SK-N-SH treated with all-trans-retinoic acid at 6 μM for 48 hours (cell line): ENCODE measurements around the gene FOXA1.

Experiments
- ATAC-seq: fragments of 200-7000 bp; cut with Tn5 transposase; 3 replicates; pipeline ENCODE4 v1.9.1; 2020; ENCODE audit warnings: mild to moderate bottlenecking, moderate library complexity
- ARNTL ChIP-seq: fragments of 450-650 bp; formaldehyde crosslinking; IDR thresholded peaks from 2 replicates; pipeline ENCODE4 v1.5.0; 2020; ENCODE audit warnings: low read depth, mild to moderate bottlenecking, moderate library complexity, borderline replicate concordance
- BACH2 ChIP-seq: fragments of 250-450 bp; sonication (Bioruptor Pico); IDR thresholded peaks from 2 replicates; pipeline ENCODE4 v1.9.0; 2021; ENCODE audit warnings: mild to moderate bottlenecking, borderline replicate concordance
- CSDC2 ChIP-seq: fragments of 250-450 bp; sonication (Bioruptor Pico); IDR thresholded peaks from 2 replicates; pipeline ENCODE4 v1.5.0; 2020; ENCODE audit warnings: mild to moderate bottlenecking, moderate library complexity
- CSRNP3 ChIP-seq: fragments of 250-450 bp; sonication (Bioruptor Pico); IDR thresholded peaks from 2 replicates; pipeline ENCODE4 v1.5.1; 2021; ENCODE audit warnings: mild to moderate bottlenecking, moderate library complexity
- GLIS3 ChIP-seq: fragments of 250-450 bp; sonication (Bioruptor Pico); IDR thresholded peaks from 2 replicates; pipeline ENCODE4 v1.5.0; 2020; ENCODE audit warnings: mild to moderate bottlenecking, moderate library complexity
- ISL1 ChIP-seq: fragments of 250-450 bp; sonication (Bioruptor Pico); IDR thresholded peaks from 2 replicates; pipeline ENCODE4 v2.1.2; 2022; ENCODE audit warnings: mild to moderate bottlenecking, moderate library complexity
- OSR1 ChIP-seq: fragments of 250-450 bp; sonication (Bioruptor Pico); IDR thresholded peaks from 2 replicates; pipeline ENCODE4 v1.8.0; 2022; ENCODE audit warnings: moderate library complexity, mild to moderate bottlenecking, inconsistent platforms
- PPARA ChIP-seq: fragments of 250-450 bp; sonication (Bioruptor Pico); IDR thresholded peaks from 2 replicates; pipeline ENCODE4 v1.5.0; 2020; ENCODE audit warnings: mild to moderate bottlenecking, borderline replicate concordance
- RARB ChIP-seq: fragments of 250-450 bp; sonication (Bioruptor Pico); IDR thresholded peaks from 2 replicates; pipeline ENCODE4 v1.8.0; 2021; ENCODE audit warnings: mild to moderate bottlenecking, moderate library complexity
- SNAI2 ChIP-seq: fragments of 250-450 bp; sonication (Bioruptor Pico); IDR thresholded peaks from 2 replicates; pipeline ENCODE4 v1.5.0; 2020; ENCODE audit warnings: mild to moderate bottlenecking, moderate library complexity
- TCF4 ChIP-seq: fragments of 250-450 bp; sonication (Bioruptor Pico); IDR thresholded peaks from 2 replicates; pipeline ENCODE4 v1.8.0; 2021; ENCODE audit warnings: mild to moderate bottlenecking, moderate library complexity, borderline replicate concordance
- TOX ChIP-seq: fragments of 250-450 bp; sonication (Bioruptor Pico); IDR thresholded peaks from 2 replicates; pipeline ENCODE4 v1.8.0; 2021; ENCODE audit warnings: mild to moderate bottlenecking, moderate library complexity, borderline replicate concordance
- ZC3H10 ChIP-seq: fragments of 250-450 bp; sonication (Bioruptor Pico); IDR thresholded peaks from 2 replicates; pipeline ENCODE4 v1.5.1; 2021; ENCODE audit warnings: mild to moderate bottlenecking, moderate library complexity
- ZFP3 ChIP-seq: fragments of 250-450 bp; sonication (Bioruptor Pico); IDR thresholded peaks from 2 replicates; pipeline ENCODE4 v1.5.0; 2020; ENCODE audit warnings: mild to moderate bottlenecking, moderate library complexity
- ZFP30 ChIP-seq: fragments of 450-650 bp; formaldehyde crosslinking; IDR thresholded peaks from 2 replicates; pipeline ENCODE4 v1.5.0; 2022; ENCODE audit warnings: mild to moderate bottlenecking, moderate library complexity
- ZNF565 ChIP-seq: fragments of 450-650 bp; formaldehyde crosslinking; conservative IDR thresholded peaks from 2 replicates; pipeline ENCODE4 v1.5.0; 2020; ENCODE audit warnings: low read depth, mild to moderate bottlenecking, moderate library complexity
- ZNF70 ChIP-seq: fragments of 450-650 bp; formaldehyde crosslinking; IDR thresholded peaks from 2 replicates; pipeline ENCODE4 v1.5.0; 2020; ENCODE audit warnings: mild to moderate bottlenecking, moderate library complexity
- ZNF8 ChIP-seq: fragments of 450-650 bp; formaldehyde crosslinking; IDR thresholded peaks from 2 replicates; pipeline ENCODE4 v1.5.0; 2020; ENCODE audit warnings: mild to moderate bottlenecking, moderate library complexity
- TF ChIP-seq, protein P1 (sequence below): fragments of 250-450 bp; sonication (Bioruptor Pico); IDR thresholded peaks from 2 replicates; pipeline ENCODE4 v1.8.0; 2020; ENCODE audit warnings: mild to moderate bottlenecking, moderate library complexity, borderline replicate concordance
- TF ChIP-seq, protein P2 (sequence below): fragments of 250-450 bp; sonication (Bioruptor Pico); IDR thresholded peaks from 2 replicates; pipeline ENCODE4 v1.5.0; 2020; ENCODE audit warnings: mild to moderate bottlenecking, moderate library complexity
- TF ChIP-seq, protein P3 (sequence below): fragments of 250-450 bp; sonication (Bioruptor Pico); IDR thresholded peaks from 2 replicates; pipeline ENCODE4 v1.5.1; 2020; ENCODE audit warnings: low read depth, mild to moderate bottlenecking, moderate library complexity

The FOXA1 gene

DNA sequence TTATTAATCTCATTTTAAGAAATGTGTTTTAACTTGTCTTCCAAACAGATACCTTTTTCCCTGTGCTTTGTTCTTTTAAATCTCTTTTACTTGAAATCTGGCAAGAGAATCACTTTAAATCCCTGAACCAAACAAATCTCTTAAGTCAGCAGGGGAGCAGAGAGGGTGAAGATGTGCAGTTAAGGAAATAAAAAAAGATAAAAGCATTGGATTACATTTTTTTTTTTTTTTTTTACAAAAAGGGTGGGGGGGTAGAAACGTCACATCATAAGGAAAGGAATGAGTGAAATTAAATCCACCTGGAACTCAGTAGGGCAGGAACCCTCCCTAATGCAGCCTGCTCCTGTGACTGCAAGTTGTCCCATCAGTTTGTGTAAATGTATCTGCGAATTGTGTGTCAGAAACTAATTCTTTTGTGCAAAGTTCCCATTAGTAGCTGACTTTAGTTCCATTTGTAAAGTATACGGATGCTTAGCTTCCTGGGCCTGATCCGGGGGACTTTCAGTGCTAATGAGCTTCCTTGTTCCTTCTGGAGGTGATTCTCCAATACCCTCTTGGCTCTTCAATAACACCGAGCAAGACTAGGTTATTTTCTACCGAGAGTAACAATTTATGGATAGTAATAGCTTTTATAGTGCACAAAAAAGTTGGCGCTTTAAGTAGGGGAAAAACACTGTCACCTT lies 1.9 kb upstream of the FOXA1 start:
- TF ChIP-seq ZNF565 (no peak), ZFP3 (CRISPR knock-in tag) (no peak), OSR1 (CRISPR knock-in tag) (no peak), CSDC2 (CRISPR knock-in tag) (no peak), ZFP30 (CRISPR knock-in tag) (no peak), ZNF8 (CRISPR knock-in tag) (no peak), PPARA (CRISPR knock-in tag) (no peak), RARB (CRISPR knock-in tag) (no peak), ISL1 (no peak), TOX (CRISPR knock-in tag) (no peak), ZNF70 (CRISPR knock-in tag) (no peak), CSRNP3 (no peak)
- TF ChIP-seq, protein P1, sequence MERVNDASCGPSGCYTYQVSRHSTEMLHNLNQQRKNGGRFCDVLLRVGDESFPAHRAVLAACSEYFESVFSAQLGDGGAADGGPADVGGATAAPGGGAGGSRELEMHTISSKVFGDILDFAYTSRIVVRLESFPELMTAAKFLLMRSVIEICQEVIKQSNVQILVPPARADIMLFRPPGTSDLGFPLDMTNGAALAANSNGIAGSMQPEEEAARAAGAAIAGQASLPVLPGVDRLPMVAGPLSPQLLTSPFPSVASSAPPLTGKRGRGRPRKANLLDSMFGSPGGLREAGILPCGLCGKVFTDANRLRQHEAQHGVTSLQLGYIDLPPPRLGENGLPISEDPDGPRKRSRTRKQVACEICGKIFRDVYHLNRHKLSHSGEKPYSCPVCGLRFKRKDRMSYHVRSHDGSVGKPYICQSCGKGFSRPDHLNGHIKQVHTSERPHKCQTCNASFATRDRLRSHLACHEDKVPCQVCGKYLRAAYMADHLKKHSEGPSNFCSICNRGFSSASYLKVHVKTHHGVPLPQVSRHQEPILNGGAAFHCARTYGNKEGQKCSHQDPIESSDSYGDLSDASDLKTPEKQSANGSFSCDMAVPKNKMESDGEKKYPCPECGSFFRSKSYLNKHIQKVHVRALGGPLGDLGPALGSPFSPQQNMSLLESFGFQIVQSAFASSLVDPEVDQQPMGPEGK (CRISPR knock-in tag): no peak
- TF ChIP-seq, protein P2, sequence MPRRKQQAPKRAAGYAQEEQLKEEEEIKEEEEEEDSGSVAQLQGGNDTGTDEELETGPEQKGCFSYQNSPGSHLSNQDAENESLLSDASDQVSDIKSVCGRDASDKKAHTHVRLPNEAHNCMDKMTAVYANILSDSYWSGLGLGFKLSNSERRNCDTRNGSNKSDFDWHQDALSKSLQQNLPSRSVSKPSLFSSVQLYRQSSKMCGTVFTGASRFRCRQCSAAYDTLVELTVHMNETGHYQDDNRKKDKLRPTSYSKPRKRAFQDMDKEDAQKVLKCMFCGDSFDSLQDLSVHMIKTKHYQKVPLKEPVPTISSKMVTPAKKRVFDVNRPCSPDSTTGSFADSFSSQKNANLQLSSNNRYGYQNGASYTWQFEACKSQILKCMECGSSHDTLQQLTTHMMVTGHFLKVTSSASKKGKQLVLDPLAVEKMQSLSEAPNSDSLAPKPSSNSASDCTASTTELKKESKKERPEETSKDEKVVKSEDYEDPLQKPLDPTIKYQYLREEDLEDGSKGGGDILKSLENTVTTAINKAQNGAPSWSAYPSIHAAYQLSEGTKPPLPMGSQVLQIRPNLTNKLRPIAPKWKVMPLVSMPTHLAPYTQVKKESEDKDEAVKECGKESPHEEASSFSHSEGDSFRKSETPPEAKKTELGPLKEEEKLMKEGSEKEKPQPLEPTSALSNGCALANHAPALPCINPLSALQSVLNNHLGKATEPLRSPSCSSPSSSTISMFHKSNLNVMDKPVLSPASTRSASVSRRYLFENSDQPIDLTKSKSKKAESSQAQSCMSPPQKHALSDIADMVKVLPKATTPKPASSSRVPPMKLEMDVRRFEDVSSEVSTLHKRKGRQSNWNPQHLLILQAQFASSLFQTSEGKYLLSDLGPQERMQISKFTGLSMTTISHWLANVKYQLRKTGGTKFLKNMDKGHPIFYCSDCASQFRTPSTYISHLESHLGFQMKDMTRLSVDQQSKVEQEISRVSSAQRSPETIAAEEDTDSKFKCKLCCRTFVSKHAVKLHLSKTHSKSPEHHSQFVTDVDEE (CRISPR knock-in tag): no peak
- ATAC-seq: no peak

- ATAC-seq: no peak
- no peak for TF ChIP-seq OSR1 (CRISPR knock-in tag)
Observed at GRCh38 chr14:37595809-37596621, 966 bp upstream of the FOXA1 start.

DNA sequence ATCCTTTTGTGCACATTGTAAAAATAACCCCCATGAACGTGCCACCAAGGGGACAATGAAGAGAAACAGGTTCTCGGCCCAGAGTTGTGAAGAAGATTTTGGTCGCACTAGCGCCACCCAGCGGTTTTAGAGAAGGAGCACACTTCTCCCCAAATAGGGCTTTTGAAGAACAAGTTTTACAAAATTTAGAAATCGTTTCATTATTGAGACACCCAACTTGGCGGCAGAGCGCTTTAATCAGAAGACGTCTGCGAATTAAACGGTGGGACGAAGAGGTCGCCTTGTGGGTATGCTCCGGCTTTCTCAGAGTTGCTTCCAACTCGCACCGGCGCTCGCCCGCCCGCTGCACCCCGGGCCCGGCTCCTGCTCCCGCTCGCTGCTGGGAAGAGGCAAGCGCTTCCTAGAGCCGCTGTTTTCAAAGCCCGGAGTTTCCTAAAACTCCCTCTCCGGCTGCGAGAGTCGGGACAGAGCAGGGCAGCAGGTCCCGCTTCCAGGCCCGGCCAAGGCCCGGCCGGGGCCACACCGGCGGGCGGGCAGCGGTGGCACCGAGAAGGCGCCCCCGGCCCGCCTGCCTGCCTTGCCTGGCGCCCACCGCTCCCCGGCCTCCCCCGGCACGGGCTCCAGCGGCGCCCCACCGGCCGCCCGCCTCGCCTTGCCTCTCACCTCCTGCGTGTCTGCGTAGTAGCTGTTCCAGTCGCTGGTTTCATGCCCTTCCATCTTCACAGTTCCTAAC lies 645 bp downstream of the FOXA1 start:
- peak; percentile 79 for ATAC-seq
- TF ChIP-seq CSRNP3 (no peak), ZFP3 (CRISPR knock-in tag) (no peak), TOX (CRISPR knock-in tag) (no peak), GLIS3 (CRISPR knock-in tag) (no peak), ZC3H10 (CRISPR knock-in tag) (no peak), ZNF565 (no peak), BACH2 (CRISPR knock-in tag) (no peak), SNAI2 (no peak), ARNTL (CRISPR knock-in tag) (no peak), TCF4 (no peak)
- TF ChIP-seq, protein P1 (CRISPR knock-in tag): no peak
- TF ChIP-seq, protein P3, sequence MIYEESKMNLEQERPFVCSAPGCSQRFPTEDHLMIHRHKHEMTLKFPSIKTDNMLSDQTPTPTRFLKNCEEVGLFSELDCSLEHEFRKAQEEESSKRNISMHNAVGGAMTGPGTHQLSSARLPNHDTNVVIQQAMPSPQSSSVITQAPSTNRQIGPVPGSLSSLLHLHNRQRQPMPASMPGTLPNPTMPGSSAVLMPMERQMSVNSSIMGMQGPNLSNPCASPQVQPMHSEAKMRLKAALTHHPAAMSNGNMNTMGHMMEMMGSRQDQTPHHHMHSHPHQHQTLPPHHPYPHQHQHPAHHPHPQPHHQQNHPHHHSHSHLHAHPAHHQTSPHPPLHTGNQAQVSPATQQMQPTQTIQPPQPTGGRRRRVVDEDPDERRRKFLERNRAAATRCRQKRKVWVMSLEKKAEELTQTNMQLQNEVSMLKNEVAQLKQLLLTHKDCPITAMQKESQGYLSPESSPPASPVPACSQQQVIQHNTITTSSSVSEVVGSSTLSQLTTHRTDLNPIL (CRISPR knock-in tag): no peak
- TF ChIP-seq, protein P2 (CRISPR knock-in tag): no peak
- TF ChIP-seq, all 23 proteins: peak for 0
